Activated CD8-positive, alpha-beta T cell treated with anti-CD3 and anti-CD28 coated beads for 36 hours (primary cell): ENCODE data around the gene IMP3. TPM values are rescaled to one million over a fixed set of nuclear protein-coding genes. Genes with fewer than 3 reads are reported as not detected.
A peak's percentile ranks its signal among the peaks of the same experiment; 100 is the strongest.

Experiments used
- ATAC-seq: fragments of 200-7000 bp; cut with Tn5 transposase; one replicate; pipeline ENCODE4 v1.10.0; 2021; ENCODE audit warnings: mild to moderate bottlenecking, moderate library complexity
- CTCF ChIA-PET: fragments of 350-600 bp; sonication (Branson Sonifier 250); formaldehyde crosslinking; loops from one replicate; lab custom pipeline; 2021; ENCODE audit warnings: antibody characterized with exemption; lab: Charles Lee
- POLR2A ChIA-PET: fragments of 350-600 bp; sonication (Branson Sonifier 250); formaldehyde crosslinking; loops from one replicate; lab custom pipeline; 2021; ENCODE audit warnings: antibody characterized with exemption; lab: Charles Lee
- DNase-seq: peaks from one replicate; pipeline ENCODE4 v3.0.0-alpha.2; 2020
- H3K27ac Mint-ChIP-seq: one replicate; pipeline ENCODE4 v1.8.0; 2021; ENCODE audit warnings: mild to moderate bottlenecking, mixed read lengths
- H3K27me3 Mint-ChIP-seq: one replicate; pipeline ENCODE4 v1.8.0; 2021; ENCODE audit warnings: mixed read lengths
- H3K36me3 Mint-ChIP-seq: one replicate; pipeline ENCODE4 v1.8.0; 2021; ENCODE audit warnings: low read depth, mixed read lengths
- H3K4me1 Mint-ChIP-seq: one replicate; pipeline ENCODE4 v1.8.0; 2021; ENCODE audit warnings: low read depth, mixed read lengths
- H3K4me3 Mint-ChIP-seq: one replicate; pipeline ENCODE4 v1.8.0; 2021; ENCODE audit warnings: mild to moderate bottlenecking, moderate library complexity, mixed read lengths
- H3K9me3 Mint-ChIP-seq: one replicate; pipeline ENCODE4 v1.8.0; 2021; ENCODE audit warnings: mixed read lengths
- intact Hi-C: fragments of 100-400 bp; cut with micrococcal nuclease; formaldehyde crosslinking; loops from one replicate; pipeline ENCODE4 v1.10.0; 2022
- total RNA-seq, 2 experiments: library from RNA; stranded (reverse); gene quantifications; one replicate each; pipeline ENCODE4 v1.2.3, GENCODE V29; 2021
- TF ChIP-seq, protein P1 (sequence below): fragments of 200-600 bp; IDR thresholded peaks from one replicate; pipeline ENCODE4 v1.8.0; 2022; ENCODE audit warnings: antibody characterized with exemption, mild to moderate bottlenecking

IMP3 gene
- total RNA-seq, 2 experiments from 2014 or later: 101 to 105 TPM

- no peaks in the 10 kb centered on the region for H3K27me3 Mint-ChIP-seq
- H3K4me3 Mint-ChIP-seq: no peak overlapping the region
- DNase-seq (no peak), ATAC-seq (no peak)
- H3K27ac Mint-ChIP-seq: no peak overlapping the region
- TF ChIP-seq, protein P1, sequence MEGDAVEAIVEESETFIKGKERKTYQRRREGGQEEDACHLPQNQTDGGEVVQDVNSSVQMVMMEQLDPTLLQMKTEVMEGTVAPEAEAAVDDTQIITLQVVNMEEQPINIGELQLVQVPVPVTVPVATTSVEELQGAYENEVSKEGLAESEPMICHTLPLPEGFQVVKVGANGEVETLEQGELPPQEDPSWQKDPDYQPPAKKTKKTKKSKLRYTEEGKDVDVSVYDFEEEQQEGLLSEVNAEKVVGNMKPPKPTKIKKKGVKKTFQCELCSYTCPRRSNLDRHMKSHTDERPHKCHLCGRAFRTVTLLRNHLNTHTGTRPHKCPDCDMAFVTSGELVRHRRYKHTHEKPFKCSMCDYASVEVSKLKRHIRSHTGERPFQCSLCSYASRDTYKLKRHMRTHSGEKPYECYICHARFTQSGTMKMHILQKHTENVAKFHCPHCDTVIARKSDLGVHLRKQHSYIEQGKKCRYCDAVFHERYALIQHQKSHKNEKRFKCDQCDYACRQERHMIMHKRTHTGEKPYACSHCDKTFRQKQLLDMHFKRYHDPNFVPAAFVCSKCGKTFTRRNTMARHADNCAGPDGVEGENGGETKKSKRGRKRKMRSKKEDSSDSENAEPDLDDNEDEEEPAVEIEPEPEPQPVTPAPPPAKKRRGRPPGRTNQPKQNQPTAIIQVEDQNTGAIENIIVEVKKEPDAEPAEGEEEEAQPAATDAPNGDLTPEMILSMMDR: no peak
- peaks cover 9% of the 10 kb centered on the region for H3K4me1 Mint-ChIP-seq
- H3K9me3 Mint-ChIP-seq: no peaks in the 10 kb centered on the region
- intact Hi-C loops: no loop called here
- ChIA-PET CTCF (no interaction called here), POLR2A (no interaction called here)
- H3K36me3 Mint-ChIP-seq: no peaks in the 10 kb centered on the region
These were observed 16.3 kb upstream of the IMP3 start for GRCh38 chr15:75656331-75656730.

DNA sequence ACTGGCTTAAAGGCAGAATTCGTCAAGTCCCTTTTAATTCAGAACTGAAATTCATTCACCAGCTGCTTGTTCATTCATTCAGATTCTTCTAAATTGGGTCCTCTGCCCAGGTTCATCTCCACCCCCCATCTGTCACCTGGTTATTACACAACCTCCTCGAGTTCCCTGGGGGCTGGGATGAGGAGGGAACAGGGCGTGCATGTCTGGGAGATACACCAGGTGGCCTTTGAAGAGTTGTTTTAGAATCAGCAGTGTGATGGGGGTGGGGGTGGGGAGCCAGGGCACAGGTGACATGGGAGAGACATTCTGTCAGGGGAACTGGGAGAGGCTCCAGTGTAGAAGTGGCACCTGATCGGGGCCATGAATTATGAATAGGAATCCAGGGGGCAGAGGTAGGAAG lies 15.9 kb upstream of the IMP3 start:
- H3K4me3 Mint-ChIP-seq: no peak overlapping the region
- POLR2A ChIA-PET: no interaction called here
- no peak for DNase-seq

DNA sequence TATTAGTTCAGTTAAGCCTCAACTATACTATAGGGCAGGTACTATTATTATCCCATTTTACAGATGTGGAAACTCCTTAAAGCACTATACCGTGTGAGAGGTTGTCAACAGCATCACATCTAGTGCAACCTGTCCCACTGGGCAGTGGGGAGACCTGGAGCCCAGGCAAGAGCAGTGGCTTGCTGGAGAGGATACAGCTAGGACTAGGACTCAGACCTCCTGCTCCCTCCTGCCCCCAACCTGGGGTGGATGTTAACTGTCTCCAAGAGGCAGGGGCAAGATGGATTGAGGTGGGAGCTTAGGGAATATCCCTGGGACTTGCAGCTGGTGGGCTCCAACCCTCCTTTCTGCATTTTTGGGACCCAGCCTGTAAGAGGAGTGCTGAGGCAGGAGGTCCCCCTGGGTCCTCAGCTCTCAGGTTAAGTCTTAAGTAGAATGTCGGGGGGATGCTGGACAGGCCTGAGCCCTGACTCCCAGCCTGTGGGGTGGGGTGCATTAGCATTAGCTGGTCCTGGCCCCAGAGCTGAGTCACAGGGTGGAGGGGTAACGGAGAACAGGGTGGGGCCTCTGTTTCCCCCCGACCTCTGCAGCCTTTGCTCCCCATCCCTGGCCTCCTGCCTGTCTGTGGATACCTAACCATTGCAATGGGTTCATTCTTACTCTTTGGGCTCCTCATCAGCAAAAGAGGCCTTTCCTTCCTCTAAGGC lies 14.3 kb upstream of the IMP3 start:
- Mint-ChIP-seq H3K9me3 (no peaks in the 10 kb centered on the region), H3K27ac (no peak overlapping the region), H3K36me3 (no peaks in the 10 kb centered on the region), H3K27me3 (no peaks in the 10 kb centered on the region), H3K4me1 (peaks cover 16% of the 10 kb centered on the region), H3K4me3 (no peak overlapping the region)
- POLR2A ChIA-PET: no interaction called here
- TF ChIP-seq, protein P1: no peak
- no peak for ATAC-seq
- intact Hi-C loops: no loop called here
- CTCF ChIA-PET: no interaction called here
- no peak for DNase-seq

More for the DNA sequence above, 15.9 kb upstream of the IMP3 start:
- intact Hi-C loops: no loop called here
- Mint-ChIP-seq H3K9me3 (no peaks in the 10 kb centered on the region), H3K27ac (no peak overlapping the region), H3K4me1 (peaks cover 13% of the 10 kb centered on the region), H3K27me3 (no peaks in the 10 kb centered on the region), H3K36me3 (no peaks in the 10 kb centered on the region)
- CTCF ChIA-PET: no interaction called here
- no peak for ATAC-seq
- TF ChIP-seq, protein P1: no peak

DNA sequence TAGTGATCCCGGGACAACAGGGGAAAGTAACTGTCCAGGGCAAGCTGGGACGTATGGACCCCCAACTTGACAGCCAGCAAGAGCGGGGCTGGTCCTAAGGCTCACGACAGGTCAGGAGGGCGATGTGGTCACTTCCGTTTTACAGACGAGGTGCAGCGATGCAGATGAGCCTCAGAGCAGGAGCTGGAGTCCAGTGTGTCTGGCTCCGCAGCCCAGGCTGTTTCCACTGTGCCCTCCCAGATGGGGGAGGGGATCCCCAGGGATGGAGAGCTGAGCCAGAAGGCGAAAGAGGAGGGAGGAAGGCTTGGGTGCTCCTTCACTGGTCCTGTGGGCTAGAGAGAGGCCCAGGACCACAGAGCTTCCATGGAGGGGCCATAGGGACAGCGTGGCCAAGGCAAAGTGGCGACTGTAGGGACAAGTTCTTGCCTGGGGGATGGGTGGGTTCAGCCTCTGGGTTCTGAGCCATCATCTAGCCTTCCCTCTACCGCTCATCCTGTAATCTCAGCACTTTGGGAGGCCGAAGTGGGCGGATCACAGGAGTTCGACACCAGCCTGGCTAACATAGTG lies 13.4 kb upstream of the IMP3 start:
- ATAC-seq (no peak), DNase-seq (no peak)
- Mint-ChIP-seq H3K36me3 (no peaks in the 10 kb centered on the region), H3K4me3 (no peak overlapping the region), H3K27me3 (no peaks in the 10 kb centered on the region), H3K27ac (no peak overlapping the region), H3K4me1 (peaks cover 16% of the 10 kb centered on the region), H3K9me3 (no peaks in the 10 kb centered on the region)
- ChIA-PET CTCF (no interaction called here), POLR2A (no interaction called here)
- TF ChIP-seq, protein P1: no peak
- intact Hi-C loops: no loop called here

DNA sequence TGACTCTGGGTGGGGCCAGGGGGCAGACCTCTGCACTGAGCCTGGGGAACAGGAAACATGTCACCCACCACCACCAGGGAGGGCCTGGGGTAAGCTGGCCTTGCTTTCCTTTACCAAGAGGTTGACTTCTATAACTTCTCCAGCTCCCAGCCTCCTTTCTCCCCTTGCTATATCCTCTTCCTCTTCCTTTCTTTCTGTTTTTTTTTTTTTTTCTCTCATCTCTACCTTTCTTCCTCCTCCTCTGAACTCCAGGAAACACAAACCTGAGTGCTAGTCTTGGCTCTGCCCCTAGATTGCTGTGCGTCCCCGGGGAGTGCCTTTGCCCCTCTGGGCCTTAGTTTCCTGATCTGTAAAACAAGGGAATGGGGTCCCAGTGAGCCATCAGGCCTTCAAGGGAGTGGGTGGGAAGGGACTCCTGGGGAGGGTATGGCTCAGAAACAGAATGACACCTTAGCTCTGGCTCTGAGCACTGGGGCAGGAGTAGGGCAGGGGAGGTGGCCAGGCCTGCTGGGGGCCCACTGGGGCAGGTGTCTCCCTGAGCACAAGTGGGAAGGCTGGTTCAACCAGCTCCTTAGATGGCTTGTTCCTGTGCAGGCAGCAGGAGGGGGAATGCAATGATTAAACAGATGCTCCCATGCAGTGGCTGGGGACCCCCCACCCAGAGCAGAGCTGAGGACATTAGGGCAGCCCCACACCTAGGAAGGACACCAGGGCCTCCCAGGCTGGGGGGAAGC lies 12.0 kb upstream of the IMP3 start:
- Mint-ChIP-seq H3K27ac (peak overlapping the region; percentile 55), H3K4me3 (no peak overlapping the region), H3K36me3 (no peaks in the 10 kb centered on the region), H3K27me3 (no peaks in the 10 kb centered on the region), H3K4me1 (peaks cover 16% of the 10 kb centered on the region), H3K9me3 (no peaks in the 10 kb centered on the region)
- ATAC-seq (peak; percentile 37), DNase-seq (peak; percentile 21)
- ChIA-PET CTCF (interaction anchor here (0.8 to 0.9 kb wide), 2 partner anchors 28 to 143 kb away, joined by 3 read pairs; no protein-coding TSS in a partner anchor), POLR2A (interaction anchor here (0.6 kb wide), 1 partner anchor 12 kb away, joined by 3 read pairs; the partner anchor contains the start of gene IMP3)
- TF ChIP-seq, protein P1: no peak
- intact Hi-C loops: no loop called here
